Neuronal stem cell (in vitro differentiated cells): ENCODE measurements around the gene RAD52.

Source experiments
- DNase-seq: peaks from one replicate; pipeline ENCODE4 v3.0.0-alpha.2; 2013; ENCODE audit warnings: low spot score
- H2AFZ ChIP-seq: one replicate; pipeline ENCODE4 v1.6.1; 2013; ENCODE audit warnings: mild to moderate bottlenecking, low read length, inconsistent platforms
- H2AK5ac ChIP-seq: 2 replicates; pipeline ENCODE4 v1.6.1; 2013; ENCODE audit warnings: low read depth, mild to moderate bottlenecking, inconsistent platforms, low read length, moderate library complexity, mixed read lengths
- H2BK120ac ChIP-seq: 2 replicates; pipeline ENCODE4 v1.6.1; 2013; ENCODE audit warnings: low read depth, mild to moderate bottlenecking, inconsistent platforms, low read length, moderate library complexity, mixed read lengths
- H2BK12ac ChIP-seq: one replicate; pipeline ENCODE4 v1.6.1; 2013; ENCODE audit warnings: low read length, inconsistent platforms
- H2BK15ac ChIP-seq: 2 replicates; pipeline ENCODE4 v1.6.1; 2013; ENCODE audit warnings: mild to moderate bottlenecking, low read length, inconsistent platforms, mixed read lengths
- H2BK5ac ChIP-seq: one replicate; pipeline ENCODE4 v1.6.1; 2013; ENCODE audit warnings: inconsistent platforms, mild to moderate bottlenecking, low read length, moderate library complexity
- H3K14ac ChIP-seq: one replicate; pipeline ENCODE4 v1.6.1; 2013; ENCODE audit warnings: low read length, inconsistent platforms
- H3K18ac ChIP-seq: 2 replicates; pipeline ENCODE4 v1.6.1; 2013; ENCODE audit warnings: low read length, inconsistent platforms
- H3K23ac ChIP-seq: 2 replicates; pipeline ENCODE4 v1.6.1; 2013; ENCODE audit warnings: low read depth, mild to moderate bottlenecking, mixed read lengths, low read length, inconsistent platforms; ENCODE audit not compliant: poor library complexity
- H3K27ac ChIP-seq: replicated peaks from 3 replicates; pipeline ENCODE4 v1.5.1; 2013; ENCODE audit warnings: low read length, inconsistent platforms
- H3K27me3 ChIP-seq, 3 experiments: 2 replicates each; pipeline ENCODE4 v1.6.1; 2013; ENCODE audit warnings: low read length in 3 of 3, mild to moderate bottlenecking in 2 of 3, inconsistent platforms in 1 of 3, low read depth in 1 of 3, mixed read lengths in 1 of 3, moderate library complexity in 1 of 3; ENCODE audit not compliant: control insufficient read depth in 3 of 3, insufficient read depth in 3 of 3
- H3K36me3 ChIP-seq, 2 donors: replicated peaks in 1 of 2; 2 replicates each; pipeline ENCODE4 v1.6.1; 2013; ENCODE audit warnings: low read length in 2 of 2; ENCODE audit not compliant: control insufficient read depth in 2 of 2, insufficient read depth in 2 of 2
- H3K4ac ChIP-seq: 2 replicates; pipeline ENCODE4 v1.6.1; 2013; ENCODE audit warnings: inconsistent platforms, mild to moderate bottlenecking, low read length, moderate library complexity
- H3K4me1 ChIP-seq, 2 donors: 1 replicate in 1 of 2; 2 replicates in 1 of 2; pipeline ENCODE4 v1.6.1; 2013; ENCODE audit warnings: low read length in 2 of 2, low read depth in 1 of 2; ENCODE audit not compliant: control insufficient read depth in 2 of 2, insufficient read depth in 1 of 2
- H3K4me2 ChIP-seq: one replicate; pipeline ENCODE4 v1.6.1; 2013; ENCODE audit warnings: mild to moderate bottlenecking, low read length, inconsistent platforms; ENCODE audit not compliant: insufficient read depth, poor library complexity, severe bottlenecking
- H3K4me3 ChIP-seq, 2 donors: 2 replicates each; pipeline ENCODE4 v1.5.1; 2013; ENCODE audit warnings: low read length in 2 of 2, mild to moderate bottlenecking in 2 of 2, inconsistent platforms in 1 of 2, moderate library complexity in 1 of 2
- H3K79me1 ChIP-seq: one replicate; pipeline ENCODE4 v1.6.1; 2013; ENCODE audit warnings: low read depth, mild to moderate bottlenecking, inconsistent platforms, low read length, moderate library complexity
- H3K9ac ChIP-seq: one replicate; pipeline ENCODE4 v1.6.1; 2013; ENCODE audit warnings: mild to moderate bottlenecking, low read depth, low read length, inconsistent platforms; ENCODE audit not compliant: poor library complexity
- H3K9me3 ChIP-seq, 2 donors: replicated peaks in 1 of 2; 2 replicates each; pipeline versions ENCODE3 to v1.6.1; 2013; ENCODE audit warnings: low read length in 2 of 2, mild to moderate bottlenecking in 2 of 2, inconsistent platforms in 1 of 2, low read depth in 1 of 2, mixed read lengths in 1 of 2, moderate library complexity in 1 of 2; ENCODE audit not compliant: control insufficient read depth in 2 of 2, insufficient read depth in 1 of 2
- H4K8ac ChIP-seq: one replicate; pipeline ENCODE4 v1.6.1; 2013; ENCODE audit warnings: low read depth, mild to moderate bottlenecking, inconsistent platforms, low read length, moderate library complexity
- H4K91ac ChIP-seq: one replicate; pipeline ENCODE4 v1.6.1; 2013; ENCODE audit warnings: low read length, low read depth, mild to moderate bottlenecking, inconsistent platforms; ENCODE audit not compliant: poor library complexity
- WGBS, 2 donors: extraction: QIAGEN DNeasy Blood & Tissue Kit; methylation state at CpG; one replicate each; pipeline ENCODE4 v1.1.7; 2013; ENCODE audit warnings: missing lambda C conversion rate in 2 of 2, mixed read lengths in 1 of 2; ENCODE audit not compliant: insufficient read length in 2 of 2, insufficient replicate concordance in 1 of 2; ENCODE audit errors: extremely low coverage in 2 of 2; 5-methylcytosine and 5-hydroxymethylcytosine counted together

The RAD52 gene

DNA sequence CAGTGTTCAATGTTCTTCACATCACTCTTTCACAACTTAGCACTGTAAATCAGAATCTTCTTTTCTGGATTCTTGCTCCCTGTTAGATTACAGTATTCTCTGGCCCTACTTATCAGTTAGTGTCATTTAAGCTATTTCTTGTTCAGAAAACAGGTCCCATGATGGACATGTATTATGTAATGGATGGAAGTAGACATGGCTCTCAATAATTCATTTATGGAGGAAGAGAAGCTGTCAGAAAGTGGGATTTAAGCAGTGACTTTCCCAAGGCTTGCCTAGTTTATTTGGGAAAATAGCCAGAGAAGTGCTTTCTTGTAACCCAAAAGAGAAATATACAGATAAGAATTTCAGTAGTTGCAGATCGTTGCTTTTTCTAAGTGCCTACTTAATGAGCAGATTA is 43.2 kb upstream of the RAD52 start:
- Histone ChIP-seq H2AK5ac (no peak overlapping the region), H2BK5ac (no peak overlapping the region), H3K9me3 (no peaks in the 10 kb centered on the region), H2BK15ac (no peak overlapping the region), H2AFZ (no peak overlapping the region), H3K4ac (no peak overlapping the region), H3K14ac (no peak overlapping the region), H3K36me3 (no peaks in the 10 kb centered on the region), H3K18ac (no peak overlapping the region), H2BK12ac (no peak overlapping the region), H2BK120ac (no peak overlapping the region), H4K8ac (no peak overlapping the region), H4K91ac (no peak overlapping the region), H3K9ac (no peak overlapping the region), H3K23ac (no peak overlapping the region), H3K27ac (no peak overlapping the region), H3K27me3 (peaks cover 0 to 2% (median 0%) of the 10 kb centered on the region in 3 experiments), H3K4me1 (peaks cover 2 to 12% of the 10 kb centered on the region in 2 donors), H3K4me3 (no peak overlapping the region), H3K79me1 (peaks cover 3% of the 10 kb centered on the region), H3K4me2 (no peak overlapping the region)
- DNase-seq, result no peak
- WGBS, 2 donors, result no CpG with 5 or more reads among the region's 1 CpG

DNA sequence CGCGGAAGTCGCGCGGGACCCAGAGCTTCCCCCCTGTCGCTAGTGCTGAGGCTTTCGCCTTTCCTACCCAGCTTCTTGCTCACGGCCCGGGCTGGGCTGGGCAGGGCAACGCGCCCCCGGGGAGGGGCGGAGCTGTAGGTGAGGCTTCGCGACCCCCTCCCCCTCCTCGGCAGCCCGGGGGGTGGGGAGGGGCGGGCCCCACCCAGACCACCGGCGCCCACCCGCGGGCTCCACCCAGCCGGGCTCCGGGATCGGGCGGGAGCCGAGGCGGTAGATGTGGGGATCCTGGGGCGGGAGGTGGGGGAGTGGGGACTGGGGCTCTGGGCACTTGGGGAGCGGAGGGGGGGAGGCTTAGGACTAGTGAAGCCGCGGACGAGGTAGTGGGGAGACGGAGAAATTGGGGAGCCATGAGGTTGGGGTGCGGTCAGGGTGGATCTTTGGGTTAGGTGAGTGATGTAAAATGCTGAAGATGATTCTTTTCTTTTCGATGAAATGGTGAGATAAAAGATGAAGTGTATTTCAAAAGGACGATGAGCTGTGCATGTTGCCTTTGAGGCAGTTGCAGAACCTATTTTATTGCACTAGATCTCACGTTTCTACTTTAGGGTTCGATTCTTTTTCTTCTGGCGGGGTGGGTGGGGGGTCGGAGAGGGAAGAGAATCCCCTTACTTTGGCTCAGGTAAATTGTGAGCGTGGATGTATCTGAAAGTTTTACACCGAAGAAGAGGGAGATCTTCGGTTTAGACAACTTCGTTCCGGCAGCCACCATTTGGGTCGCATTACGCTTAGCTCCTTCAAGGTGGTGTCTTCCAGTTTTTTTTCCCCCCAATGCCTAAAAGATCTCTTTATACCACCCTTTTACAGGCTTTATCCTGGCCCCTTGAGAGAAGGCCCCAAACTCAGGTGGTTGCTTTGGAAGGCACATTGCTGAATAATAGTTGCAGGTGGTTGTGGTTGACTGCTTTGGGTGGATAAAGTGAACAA is 42.1 kb upstream of the RAD52 start:
- H4K91ac ChIP-seq, result no peak overlapping the region
- H2BK15ac ChIP-seq, result peak overlapping the region; percentile 98
- H2AFZ ChIP-seq, result peak overlapping the region; percentile 98
- peaks cover 3% of the 10 kb centered on the region for H3K79me1 ChIP-seq
- peak overlapping the region; percentile 99 for H3K18ac ChIP-seq
- no peak overlapping the region for H3K4ac ChIP-seq
- H4K8ac ChIP-seq, result no peak overlapping the region
- H3K9me3 ChIP-seq, result no peaks in the 10 kb centered on the region
- H3K27me3 ChIP-seq, result peaks cover 0 to 2% (median 0%) of the 10 kb centered on the region in 3 experiments
- H2BK12ac ChIP-seq, result no peak overlapping the region
- peak overlapping the region; percentile 59 for H3K4me2 ChIP-seq
- no peaks in the 10 kb centered on the region for H3K36me3 ChIP-seq
- no peak overlapping the region for H2BK120ac ChIP-seq
- no CpG with 5 or more reads among the region's 48 CpGs for WGBS, 2 donors
- H2AK5ac ChIP-seq, result no peak overlapping the region
- H3K4me3 ChIP-seq, result peak overlapping the region; percentile 86 to 87
- peak overlapping the region; percentile 93 for H3K9ac ChIP-seq
- H3K23ac ChIP-seq, result peak overlapping the region; percentile 95
- no peak overlapping the region for H2BK5ac ChIP-seq
- H3K27ac ChIP-seq, result peak overlapping the region; percentile 67
- DNase-seq, result no peak
- H3K14ac ChIP-seq, result no peak overlapping the region
- H3K4me1 ChIP-seq, result peaks cover 2 to 12% of the 10 kb centered on the region in 2 donors

- peak within 1 kb of the TSS; percentile 96 for H2BK5ac ChIP-seq
- H2AFZ ChIP-seq, result peak within 1 kb of the TSS; percentile 98
- peak within 1 kb of the TSS; percentile 90 for H2AK5ac ChIP-seq
- H2BK12ac ChIP-seq, result peak within 1 kb of the TSS; percentile 84
- peak within 1 kb of the TSS; percentile 100 for H3K4ac ChIP-seq
- peak within 1 kb of the TSS; percentile 99 for H3K9ac ChIP-seq
- WGBS, 2 donors, result no CpG with 5 or more reads among the region's 87 CpGs
- H3K4me1 ChIP-seq, result peaks cover 2 to 12% of the 10 kb centered on the region in 2 donors
- H3K36me3 ChIP-seq, result no peaks in the 10 kb centered on the region
- H3K23ac ChIP-seq, result peak within 1 kb of the TSS; percentile 95
- peak within 1 kb of the TSS; percentile 99 for H3K14ac ChIP-seq
- H2BK15ac ChIP-seq, result peak within 1 kb of the TSS; percentile 98
- peaks cover 3% of the 10 kb centered on the region for H3K79me1 ChIP-seq
- peaks cover 0 to 2% (median 0%) of the 10 kb centered on the region in 3 experiments for H3K27me3 ChIP-seq
- no peaks in the 10 kb centered on the region for H3K9me3 ChIP-seq
- peak within 1 kb of the TSS; percentile 89 for H4K91ac ChIP-seq
- DNase-seq, result peak; percentile 85
- H3K4me2 ChIP-seq, result peak within 1 kb of the TSS; percentile 93
- peak within 1 kb of the TSS; percentile 98 for H2BK120ac ChIP-seq
- peak within 1 kb of the TSS; percentile 99 for H4K8ac ChIP-seq
- H3K4me3 ChIP-seq, result peak within 1 kb of the TSS; percentile 86 to 87
- H3K18ac ChIP-seq, result peak within 1 kb of the TSS; percentile 99
- H3K27ac ChIP-seq, result peak within 1 kb of the TSS; percentile 89
Measured at GRCh38 chr12:990661-991349, 41.3 kb upstream of the RAD52 start, which contains the start of gene ERC1. TSS of gene ERC1 (plus strand) at chr12:991223. CDS start at chr12:1027904, 36,681 bp downstream.
